Measurements from ENCODE around the gene PCNX4.

Gene PCNX4

DNA sequence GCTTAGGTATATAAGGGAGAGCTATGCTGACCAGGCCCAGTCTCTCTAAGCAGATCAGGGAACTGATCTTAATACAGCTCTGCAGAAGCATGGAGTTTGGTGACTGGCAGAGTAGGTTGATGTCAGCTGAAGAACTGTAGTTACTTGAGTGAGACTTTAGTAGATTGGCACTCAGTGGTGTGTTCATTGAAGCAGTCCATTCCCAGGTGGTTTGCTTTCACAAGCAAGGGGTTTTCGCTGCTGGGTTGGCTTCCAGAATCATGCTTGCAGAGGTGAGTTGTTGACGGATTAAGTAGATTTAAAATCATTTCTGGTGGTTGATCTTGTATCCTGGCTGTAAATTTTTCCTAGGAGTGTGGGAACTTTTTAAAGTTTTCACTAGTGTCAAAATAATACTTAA is 80.0 kb downstream of the PCNX4 start:
- no peak for DNase-seq (ENCODE audit: low spot score in 2 of 2)
- H3K27me3 Mint-ChIP-seq: no peaks in the 10 kb centered on the region
- no peak overlapping the region for H3K4me3 Mint-ChIP-seq
- H3K4me1 Mint-ChIP-seq: peaks cover 11% of the 10 kb centered on the region
- no peak overlapping the region for H3K27ac Mint-ChIP-seq
- no peaks in the 10 kb centered on the region for H3K9me3 Mint-ChIP-seq
- no peak for ATAC-seq (ENCODE audit: low read depth)
- no peaks in the 10 kb centered on the region for H3K36me3 Mint-ChIP-seq

DNA sequence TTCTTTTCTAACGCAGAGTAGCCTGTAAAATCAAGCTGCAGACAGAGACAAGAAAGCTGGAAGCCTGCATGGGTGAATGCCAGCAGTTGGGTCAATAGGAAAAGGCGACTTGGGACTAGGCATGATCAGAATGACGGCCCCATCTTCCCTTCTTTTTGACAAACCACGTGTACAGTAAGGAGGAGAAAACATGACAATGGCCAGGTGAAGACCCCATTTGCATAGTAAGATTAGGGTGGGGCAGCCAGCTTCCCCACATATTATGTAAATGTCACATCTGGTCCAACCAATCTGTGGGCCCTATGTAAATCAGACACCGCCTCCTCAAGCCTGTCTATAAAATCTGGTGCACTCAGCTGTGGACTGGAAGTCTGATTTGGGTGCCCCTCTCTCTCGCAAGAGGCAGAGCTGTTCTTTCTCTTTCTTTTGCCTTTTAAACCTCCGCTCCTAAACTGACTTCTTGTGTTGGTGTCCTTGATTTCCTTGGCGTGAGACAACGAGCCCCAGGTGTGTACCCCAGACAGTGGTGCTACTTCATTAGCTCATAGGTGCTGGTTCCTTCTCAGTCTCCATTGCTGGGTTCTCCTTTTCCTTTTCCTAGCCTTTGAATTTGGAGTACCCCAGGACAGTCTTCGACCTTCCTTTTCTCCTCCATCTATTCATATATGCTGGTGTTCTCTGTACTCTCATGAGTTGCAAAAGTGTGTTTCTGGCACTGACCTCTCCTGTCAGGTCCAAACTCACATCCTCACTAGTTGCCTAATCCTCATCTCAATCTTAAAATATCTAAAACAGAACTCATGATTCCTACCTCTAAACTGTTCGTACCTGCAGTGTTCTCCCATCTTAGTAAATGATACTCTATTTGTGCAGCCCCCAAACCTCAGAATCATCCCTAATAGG is 82.9 kb downstream of the PCNX4 start:
- DNase-seq (ENCODE audit: low spot score in 2 of 2) (no peak), ATAC-seq (ENCODE audit: low read depth) (no peak)
- H3K36me3 Mint-ChIP-seq: no peaks in the 10 kb centered on the region
- H3K27ac Mint-ChIP-seq: no peak overlapping the region
- H3K9me3 Mint-ChIP-seq: no peaks in the 10 kb centered on the region
- no peak overlapping the region for H3K4me3 Mint-ChIP-seq
- H3K4me1 Mint-ChIP-seq: peaks cover 7% of the 10 kb centered on the region
- H3K27me3 Mint-ChIP-seq: no peaks in the 10 kb centered on the region

DNA sequence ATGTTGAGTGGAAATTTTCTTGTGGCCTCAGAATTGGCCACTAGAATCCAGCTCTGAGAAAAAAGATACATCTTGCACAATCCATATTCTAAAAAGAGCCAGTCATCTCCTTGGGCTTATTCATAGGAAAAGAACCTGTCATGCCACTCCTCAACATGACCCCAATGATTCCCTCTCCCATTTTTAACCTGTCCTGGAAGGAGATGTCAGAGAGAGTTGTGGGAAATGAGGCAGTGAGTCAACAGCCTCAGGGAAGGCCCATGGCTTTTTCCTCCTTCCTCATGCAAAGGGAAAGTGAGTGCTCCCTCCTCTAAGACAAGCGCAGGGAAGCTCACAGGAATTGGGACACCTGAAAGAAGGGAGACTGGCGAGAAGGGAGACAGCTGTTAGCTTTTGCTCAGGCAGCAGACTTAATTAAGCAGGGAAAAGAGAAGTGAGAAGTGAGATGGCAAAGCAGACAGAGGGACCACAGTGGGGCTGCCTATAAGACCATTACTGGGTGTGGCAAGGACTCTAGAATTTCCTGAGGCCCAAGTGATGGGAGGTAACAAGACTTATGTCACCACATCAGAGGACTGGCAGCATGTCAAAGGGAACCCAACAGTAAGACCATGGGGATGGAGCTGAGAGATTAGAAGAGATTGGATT is 83.7 kb downstream of the PCNX4 start:
- Mint-ChIP-seq H3K4me3 (no peak overlapping the region), H3K36me3 (no peaks in the 10 kb centered on the region), H3K27me3 (no peaks in the 10 kb centered on the region), H3K4me1 (peaks cover 7% of the 10 kb centered on the region), H3K27ac (no peak overlapping the region), H3K9me3 (no peaks in the 10 kb centered on the region)
- DNase-seq (ENCODE audit: low spot score in 2 of 2) (no peak), ATAC-seq (ENCODE audit: low read depth) (no peak)

DNA sequence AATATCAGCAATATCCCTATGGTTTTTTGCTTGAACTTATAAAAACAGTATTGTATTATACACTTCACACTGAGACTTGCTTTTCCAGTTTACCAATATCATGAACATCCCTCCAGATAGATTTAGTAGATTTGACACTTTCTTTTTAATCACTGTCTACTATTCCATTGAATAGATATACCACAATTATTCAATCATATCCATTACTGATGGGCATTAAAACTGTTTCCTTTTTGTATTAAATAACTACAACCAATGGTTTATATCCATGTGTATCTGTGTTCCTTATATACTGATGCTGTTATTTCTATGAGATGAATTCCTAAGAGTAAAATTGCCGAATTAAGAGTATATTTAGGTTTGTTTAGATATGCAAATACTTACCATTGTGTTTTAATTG is 86.4 kb downstream of the PCNX4 start:
- Mint-ChIP-seq H3K4me3 (no peak overlapping the region), H3K27me3 (no peaks in the 10 kb centered on the region), H3K9me3 (peaks cover 3% of the 10 kb centered on the region), H3K27ac (no peak overlapping the region), H3K4me1 (peaks cover 11% of the 10 kb centered on the region), H3K36me3 (peaks cover 2% of the 10 kb centered on the region)
- no peak for DNase-seq (ENCODE audit: low spot score in 2 of 2)
- ATAC-seq (ENCODE audit: low read depth): no peak

DNA sequence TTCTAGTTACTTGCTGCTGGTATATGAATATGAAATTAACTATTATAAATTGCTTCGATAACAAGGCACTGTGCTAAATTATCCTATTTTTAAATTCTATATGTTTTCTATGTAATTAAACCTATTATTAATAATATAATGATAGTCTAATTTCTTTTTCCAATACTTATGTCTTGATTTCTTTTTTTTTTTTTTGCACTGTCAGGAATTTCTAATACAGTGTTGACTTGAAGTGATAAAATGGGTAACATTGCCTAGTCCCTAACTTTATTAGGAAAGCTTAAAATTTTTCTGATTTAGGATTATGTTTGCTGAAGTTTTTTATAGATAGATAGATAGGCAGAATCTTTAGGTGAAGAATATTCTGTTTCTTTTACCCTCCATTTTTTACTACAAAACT is 87.1 kb downstream of the PCNX4 start:
- H3K27ac Mint-ChIP-seq: no peak overlapping the region
- no peaks in the 10 kb centered on the region for H3K27me3 Mint-ChIP-seq
- peaks cover 18% of the 10 kb centered on the region for H3K4me1 Mint-ChIP-seq
- H3K4me3 Mint-ChIP-seq: no peak overlapping the region
- H3K36me3 Mint-ChIP-seq: peaks cover 2% of the 10 kb centered on the region
- H3K9me3 Mint-ChIP-seq: peaks cover 3% of the 10 kb centered on the region
- DNase-seq (ENCODE audit: low spot score in 2 of 2): no peak
- no peak for ATAC-seq (ENCODE audit: low read depth)

DNA sequence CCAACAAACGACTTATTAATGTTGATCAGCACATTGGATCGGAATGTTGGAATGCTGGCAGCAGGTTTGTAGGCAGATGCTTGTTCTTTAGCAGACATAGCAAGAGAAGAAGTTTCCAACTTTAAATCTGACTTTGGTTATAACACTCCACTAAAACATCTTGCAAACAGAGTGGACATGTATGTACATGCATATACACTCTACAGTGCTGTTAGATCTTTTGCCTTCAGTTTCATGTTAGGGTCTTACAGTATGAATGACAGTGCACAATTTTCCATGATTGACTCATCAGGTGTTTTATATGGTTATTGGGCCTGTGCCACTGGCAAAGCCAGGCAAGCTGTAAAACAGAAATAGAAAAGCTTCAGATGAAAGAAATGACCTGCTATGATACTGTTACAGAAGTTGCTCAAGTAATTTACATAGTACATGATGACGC is 87.7 kb downstream of the PCNX4 start:
- no peak for DNase-seq (ENCODE audit: low spot score in 2 of 2)
- Mint-ChIP-seq H3K9me3 (peaks cover 3% of the 10 kb centered on the region), H3K27ac (no peak overlapping the region), H3K4me1 (peaks cover 18% of the 10 kb centered on the region), H3K36me3 (peaks cover 2% of the 10 kb centered on the region), H3K4me3 (no peak overlapping the region), H3K27me3 (no peaks in the 10 kb centered on the region)
- ATAC-seq (ENCODE audit: low read depth): no peak

DNA sequence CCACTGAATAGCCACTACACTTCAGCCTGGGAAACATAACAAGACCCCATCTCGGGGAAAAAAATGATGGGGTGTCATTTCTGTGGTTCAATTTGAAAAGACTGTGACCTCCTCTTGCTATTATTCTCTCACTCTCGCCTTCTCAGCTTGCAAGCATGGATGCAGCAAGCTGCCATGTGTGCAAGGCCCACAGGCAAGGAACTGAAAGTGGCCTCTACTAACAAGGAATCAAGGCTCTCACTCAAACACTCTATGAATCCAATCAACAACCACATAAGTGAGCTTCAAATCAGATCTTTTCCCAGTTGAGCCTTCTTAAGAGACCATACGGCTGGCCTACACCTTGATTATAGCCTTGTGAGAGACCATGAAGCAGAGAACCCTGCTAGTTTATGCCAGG is 91.4 kb downstream of the PCNX4 start:
- peak overlapping the region; percentile 1 for H3K4me3 Mint-ChIP-seq
- peaks cover 2% of the 10 kb centered on the region for H3K36me3 Mint-ChIP-seq
- H3K27ac Mint-ChIP-seq: peak overlapping the region; percentile 93
- H3K27me3 Mint-ChIP-seq: no peaks in the 10 kb centered on the region
- ATAC-seq (ENCODE audit: low read depth) (peak; percentile 29), DNase-seq (ENCODE audit: low spot score in 2 of 2) (no peak)
- peaks cover 11% of the 10 kb centered on the region for H3K4me1 Mint-ChIP-seq
- H3K9me3 Mint-ChIP-seq: peaks cover 3% of the 10 kb centered on the region

DNA sequence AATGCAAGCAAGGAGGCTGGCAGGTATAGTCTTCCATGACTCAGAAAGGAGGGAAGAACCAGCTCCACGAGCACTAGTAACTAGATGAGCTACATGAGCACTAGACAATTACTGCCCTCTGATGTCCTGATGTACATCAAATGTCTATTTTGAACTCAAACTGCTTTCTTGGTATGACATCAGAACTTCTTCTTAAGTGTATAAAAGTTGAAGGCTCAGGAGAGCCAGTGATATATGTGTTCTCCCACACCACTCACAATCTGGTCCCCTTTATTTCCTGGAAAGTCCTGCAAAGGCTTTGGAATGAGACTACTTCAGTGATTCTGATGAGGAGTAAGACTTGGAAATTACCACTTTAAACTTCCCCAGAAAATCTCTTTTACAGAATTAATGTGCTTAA is 92.0 kb downstream of the PCNX4 start:
- Mint-ChIP-seq H3K27ac (peak overlapping the region; percentile 93), H3K27me3 (no peaks in the 10 kb centered on the region), H3K36me3 (peaks cover 2% of the 10 kb centered on the region), H3K4me3 (peak overlapping the region; percentile 75), H3K4me1 (peaks cover 11% of the 10 kb centered on the region), H3K9me3 (peaks cover 3% of the 10 kb centered on the region)
- ATAC-seq (ENCODE audit: low read depth) (peak; percentile 32), DNase-seq (ENCODE audit: low spot score in 2 of 2) (no peak)

DNA sequence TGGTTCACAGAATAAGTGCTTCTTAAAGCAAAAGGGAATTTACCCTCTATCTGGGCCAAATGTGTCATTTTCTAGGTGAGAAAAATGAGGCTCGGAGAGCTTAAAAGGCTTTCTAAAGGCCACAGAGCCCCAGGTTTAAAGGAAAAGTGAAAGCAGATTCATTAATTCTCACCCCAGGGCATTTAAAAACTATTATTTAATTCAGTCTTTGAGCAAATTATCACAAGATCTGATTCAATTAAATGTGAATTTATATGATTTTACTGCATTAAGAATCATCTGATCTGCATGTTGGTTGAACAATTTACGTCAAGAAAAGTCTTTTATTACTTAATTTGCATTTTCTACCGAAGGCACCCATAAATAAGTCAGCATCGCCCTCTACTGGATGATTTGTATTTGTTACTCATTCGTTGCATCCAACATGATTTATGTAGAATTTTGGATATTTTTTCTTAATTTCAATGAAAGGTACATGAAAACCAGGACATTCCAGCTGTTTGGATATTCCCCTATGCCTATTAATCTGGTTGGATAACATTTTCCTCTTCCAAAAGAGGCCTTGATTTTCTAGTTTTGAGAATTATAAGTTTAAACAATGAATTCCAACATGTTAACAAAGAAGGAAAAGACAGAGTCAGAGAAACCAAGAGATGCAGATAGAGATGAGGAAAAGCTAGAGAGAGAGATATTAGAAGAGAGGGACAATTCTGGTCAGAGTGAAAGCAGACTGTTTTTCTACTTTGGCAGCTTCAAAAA is 92.6 kb downstream of the PCNX4 start:
- peak in 1 of 2 donors; percentile 69 for DNase-seq (ENCODE audit: low spot score in 2 of 2)
- peak overlapping the region; percentile 93 for H3K27ac Mint-ChIP-seq
- peak; percentile 77 for ATAC-seq (ENCODE audit: low read depth)

DNA sequence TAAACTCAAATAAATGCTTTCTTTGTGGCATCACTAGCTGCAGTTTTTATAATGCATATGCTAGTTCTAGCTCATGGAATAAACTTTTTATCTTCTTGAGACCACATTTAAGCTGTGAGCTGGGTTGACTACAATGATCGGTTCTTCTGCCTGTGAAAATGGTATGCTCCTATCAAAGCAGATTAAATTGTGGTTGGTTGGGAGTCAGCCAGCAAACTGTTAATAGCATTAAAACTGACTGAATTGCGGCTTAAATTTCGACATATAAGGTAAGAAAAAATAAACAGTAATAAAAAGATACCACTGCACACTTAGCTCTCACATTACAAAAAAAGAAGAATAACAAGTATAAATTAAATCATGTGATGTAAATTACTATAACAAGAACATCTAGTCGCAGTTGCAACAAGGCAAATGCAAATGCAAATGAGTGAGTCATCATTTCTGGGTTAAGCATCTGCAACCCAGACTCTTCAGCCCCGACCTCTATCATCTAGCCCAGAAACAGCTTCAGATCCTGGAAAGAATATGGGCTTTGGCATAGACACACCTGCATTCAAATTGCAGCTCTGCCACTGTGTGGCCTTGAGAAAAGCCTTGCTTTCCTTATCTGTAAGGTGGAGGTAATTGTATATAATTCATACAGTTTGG is 93.3 kb downstream of the PCNX4 start:
- no peak for DNase-seq (ENCODE audit: low spot score in 2 of 2)
- Mint-ChIP-seq H3K4me3 (no peak overlapping the region), H3K4me1 (peaks cover 11% of the 10 kb centered on the region), H3K9me3 (peaks cover 3% of the 10 kb centered on the region), H3K27ac (no peak overlapping the region), H3K27me3 (no peaks in the 10 kb centered on the region), H3K36me3 (peaks cover 2% of the 10 kb centered on the region)
- ATAC-seq (ENCODE audit: low read depth): no peak

More for the DNA sequence above, 92.6 kb downstream of the PCNX4 start:
- H3K36me3 Mint-ChIP-seq: peaks cover 2% of the 10 kb centered on the region
- H3K4me3 Mint-ChIP-seq: peak overlapping the region; percentile 75
- no peaks in the 10 kb centered on the region for H3K27me3 Mint-ChIP-seq
- peaks cover 3% of the 10 kb centered on the region for H3K9me3 Mint-ChIP-seq
- H3K4me1 Mint-ChIP-seq: peaks cover 11% of the 10 kb centered on the region

DNA sequence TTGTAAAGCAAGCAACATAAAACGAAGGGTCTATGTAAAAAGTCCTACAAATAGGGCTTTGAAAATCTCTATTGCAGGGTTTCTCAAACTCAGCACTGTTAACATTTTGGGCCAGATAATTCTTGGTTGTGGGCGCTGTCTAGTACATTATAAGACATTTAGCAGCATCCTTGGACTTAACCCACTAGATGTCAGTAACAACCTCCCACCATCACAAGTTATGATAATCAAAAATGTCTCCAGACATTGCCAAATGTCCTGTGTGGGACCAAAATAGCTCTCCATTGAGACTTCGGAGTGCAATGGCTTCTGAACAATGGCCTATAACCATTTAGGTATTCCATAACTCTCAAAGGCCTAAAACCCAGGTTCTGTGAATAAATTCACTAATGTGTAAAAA is 96.4 kb downstream of the PCNX4 start:
- DNase-seq (ENCODE audit: low spot score in 2 of 2): no peak
- Mint-ChIP-seq H3K4me1 (peaks cover 7% of the 10 kb centered on the region), H3K9me3 (no peaks in the 10 kb centered on the region), H3K27me3 (no peaks in the 10 kb centered on the region), H3K4me3 (no peak overlapping the region), H3K27ac (no peak overlapping the region), H3K36me3 (no peaks in the 10 kb centered on the region)
- no peak for ATAC-seq (ENCODE audit: low read depth)

DNA sequence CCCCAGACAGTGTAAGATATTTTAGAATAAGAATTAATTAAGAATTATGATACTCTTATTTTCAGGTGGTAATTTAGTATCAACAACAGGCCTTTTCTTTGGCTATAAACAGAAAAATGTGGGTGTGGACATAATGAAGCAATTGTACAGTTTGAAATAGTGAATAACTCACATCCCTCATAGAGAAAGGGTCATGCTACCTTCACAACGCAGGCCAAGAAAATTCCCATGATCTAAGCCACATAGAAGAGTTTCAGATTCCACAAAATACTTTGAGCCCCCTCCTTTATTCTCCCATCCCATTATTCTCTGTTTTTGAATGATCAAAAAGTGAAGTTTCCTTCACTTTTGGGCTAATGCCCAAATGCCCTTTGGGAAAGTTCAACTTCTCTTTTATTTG is 97.0 kb downstream of the PCNX4 start:
- DNase-seq (ENCODE audit: low spot score in 2 of 2) (no peak), ATAC-seq (ENCODE audit: low read depth) (no peak)
- no peak overlapping the region for H3K27ac Mint-ChIP-seq
- no peaks in the 10 kb centered on the region for H3K9me3 Mint-ChIP-seq
- H3K4me1 Mint-ChIP-seq: peaks cover 2% of the 10 kb centered on the region
- H3K36me3 Mint-ChIP-seq: no peaks in the 10 kb centered on the region
- H3K27me3 Mint-ChIP-seq: no peaks in the 10 kb centered on the region
- no peak overlapping the region for H3K4me3 Mint-ChIP-seq

DNA sequence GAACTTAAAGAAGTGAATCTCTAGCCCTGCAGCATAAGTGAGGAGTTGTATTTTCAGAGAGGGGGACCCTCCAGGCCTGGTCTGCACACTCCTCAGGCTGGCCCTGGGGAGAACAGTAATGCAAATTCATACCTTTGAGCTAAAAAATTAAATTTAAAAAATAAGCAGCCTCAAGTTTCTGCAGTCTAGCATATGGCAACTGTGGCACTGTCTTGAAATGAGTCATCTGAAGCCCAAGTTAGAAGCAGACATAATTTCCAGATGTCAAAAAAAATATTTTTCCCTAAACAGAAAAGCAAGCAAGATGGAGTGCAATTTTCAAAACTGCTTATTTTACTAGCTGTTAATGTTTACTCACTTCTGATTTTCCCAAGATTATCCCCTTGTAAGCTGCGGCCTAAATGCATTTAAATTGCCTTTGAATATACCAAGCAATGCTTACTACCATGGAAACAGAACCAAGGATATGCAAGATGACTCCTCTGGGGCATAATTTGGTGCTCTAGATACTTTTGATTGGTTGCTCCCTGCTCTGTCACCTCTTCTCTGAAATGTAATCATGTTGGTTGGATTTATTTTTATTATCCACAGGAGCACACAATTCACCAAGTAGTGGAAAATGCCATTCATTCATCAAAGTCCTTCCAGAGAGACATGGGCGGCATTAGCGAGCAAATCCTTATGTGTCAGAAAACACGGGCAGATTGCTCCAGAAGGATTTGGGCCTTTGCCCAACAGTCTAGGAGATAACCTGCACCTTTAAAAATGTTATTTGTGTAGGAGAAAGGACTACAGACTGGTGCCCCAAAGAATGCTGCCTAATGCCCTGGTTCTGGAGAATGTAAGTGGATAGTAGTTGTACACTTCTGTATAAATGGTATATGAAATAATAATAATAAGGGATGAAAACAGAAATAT is 98.5 kb downstream of the PCNX4 start:
- H3K27me3 Mint-ChIP-seq: no peaks in the 10 kb centered on the region
- no peaks in the 10 kb centered on the region for H3K36me3 Mint-ChIP-seq
- H3K4me3 Mint-ChIP-seq: no peak overlapping the region
- H3K4me1 Mint-ChIP-seq: no peaks in the 10 kb centered on the region
- ATAC-seq (ENCODE audit: low read depth) (no peak), DNase-seq (ENCODE audit: low spot score in 2 of 2) (no peak)
- no peak overlapping the region for H3K27ac Mint-ChIP-seq
- no peaks in the 10 kb centered on the region for H3K9me3 Mint-ChIP-seq

All from memory B cell (primary cell).